ENCODE results near the gene ZBTB7B.

Gene ZBTB7B

DNA sequence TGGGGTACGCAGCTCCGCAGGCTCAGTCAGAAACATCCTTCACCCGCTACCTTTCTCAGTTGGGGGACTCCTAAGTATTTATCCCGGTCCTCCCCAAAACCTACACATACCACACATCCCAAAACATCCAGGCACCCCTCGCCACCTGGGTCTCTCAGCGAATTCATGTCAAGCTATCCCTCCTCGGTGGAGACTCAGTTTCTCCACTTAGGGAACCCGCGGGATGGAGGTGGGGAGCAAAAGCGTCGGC is 1.3 kb upstream of the ZBTB7B start:
- TF ChIP-seq EGR1 (IDR thresholded peaks at IDR 0.05) (no peak), TCF12 (IDR thresholded peaks at IDR 0.05; ENCODE audit: low read depth) (no peak), EP300 (IDR thresholded peaks at IDR 0.05; ENCODE audit: borderline replicate concordance) (no peak)
- TF ChIP-seq, protein P1, sequence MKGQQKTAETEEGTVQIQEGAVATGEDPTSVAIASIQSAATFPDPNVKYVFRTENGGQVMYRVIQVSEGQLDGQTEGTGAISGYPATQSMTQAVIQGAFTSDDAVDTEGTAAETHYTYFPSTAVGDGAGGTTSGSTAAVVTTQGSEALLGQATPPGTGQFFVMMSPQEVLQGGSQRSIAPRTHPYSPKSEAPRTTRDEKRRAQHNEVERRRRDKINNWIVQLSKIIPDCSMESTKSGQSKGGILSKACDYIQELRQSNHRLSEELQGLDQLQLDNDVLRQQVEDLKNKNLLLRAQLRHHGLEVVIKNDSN (IDR thresholded peaks at IDR 0.05) = no peak

DNA sequence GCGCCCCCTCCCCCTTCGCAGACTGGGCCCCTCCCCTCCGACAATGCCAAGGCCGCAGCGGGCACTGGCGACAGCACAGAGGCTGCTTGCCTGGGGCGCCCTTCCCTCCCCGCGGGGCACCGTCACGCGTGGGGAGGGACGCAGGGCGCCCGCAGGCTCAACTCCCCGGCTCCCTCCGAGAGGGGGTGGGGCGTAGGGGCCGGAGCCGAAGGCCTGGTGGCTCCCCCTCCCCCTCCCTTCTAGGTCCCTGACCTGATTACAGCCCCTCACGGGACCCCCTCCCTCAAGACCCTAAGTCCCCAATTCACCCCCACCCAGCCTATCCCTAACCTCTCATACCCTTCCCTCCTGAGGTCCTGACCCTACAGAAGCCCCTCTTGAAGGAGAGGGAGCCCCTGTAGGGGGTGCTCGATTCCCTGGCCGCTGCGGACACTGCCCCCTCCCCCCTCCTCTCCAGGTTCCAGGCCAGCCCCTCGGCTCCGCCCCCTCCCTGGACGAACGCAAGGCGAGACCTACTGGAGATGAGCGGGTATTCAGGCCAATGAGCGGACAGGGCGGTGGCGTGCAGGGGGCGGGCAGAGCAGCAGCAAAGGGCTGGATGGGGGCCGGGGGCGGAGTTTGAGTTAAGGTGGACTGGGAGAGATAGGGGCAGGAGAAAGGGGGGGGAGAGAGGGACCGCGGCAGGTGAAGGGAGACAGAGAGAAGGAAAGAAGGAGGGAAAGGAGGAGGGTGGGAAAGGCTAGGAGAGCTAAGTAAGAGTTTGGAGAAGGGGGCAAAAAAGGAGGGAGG is 733 bp upstream of the ZBTB7B start:
- TF ChIP-seq TEAD4 (IDR thresholded peaks at IDR 0.05) = peak; percentile 3; the same call in 1 of the 2 replicates
- TF ChIP-seq, protein P1 (IDR thresholded peaks at IDR 0.05) = no peak
- TF ChIP-seq, protein P2, sequence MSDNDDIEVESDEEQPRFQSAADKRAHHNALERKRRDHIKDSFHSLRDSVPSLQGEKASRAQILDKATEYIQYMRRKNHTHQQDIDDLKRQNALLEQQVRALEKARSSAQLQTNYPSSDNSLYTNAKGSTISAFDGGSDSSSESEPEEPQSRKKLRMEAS (IDR thresholded peaks at IDR 0.05) = no peak; the same call in 1 of the 2 replicates
- TF ChIP-seq TAF1 (IDR thresholded peaks at IDR 0.05; ENCODE audit: low read depth) = peak; percentile 75; the same call in 1 of the 2 replicates
- TF ChIP-seq ZBTB7A (IDR thresholded peaks at IDR 0.05; ENCODE audit: low read depth) = peak; percentile 97
- no peak for TF ChIP-seq EP300 (IDR thresholded peaks at IDR 0.05; ENCODE audit: borderline replicate concordance)
- no peak for TF ChIP-seq YY1 (IDR thresholded peaks at IDR 0.05; ENCODE audit: low read depth)
- TF ChIP-seq, protein P3, sequence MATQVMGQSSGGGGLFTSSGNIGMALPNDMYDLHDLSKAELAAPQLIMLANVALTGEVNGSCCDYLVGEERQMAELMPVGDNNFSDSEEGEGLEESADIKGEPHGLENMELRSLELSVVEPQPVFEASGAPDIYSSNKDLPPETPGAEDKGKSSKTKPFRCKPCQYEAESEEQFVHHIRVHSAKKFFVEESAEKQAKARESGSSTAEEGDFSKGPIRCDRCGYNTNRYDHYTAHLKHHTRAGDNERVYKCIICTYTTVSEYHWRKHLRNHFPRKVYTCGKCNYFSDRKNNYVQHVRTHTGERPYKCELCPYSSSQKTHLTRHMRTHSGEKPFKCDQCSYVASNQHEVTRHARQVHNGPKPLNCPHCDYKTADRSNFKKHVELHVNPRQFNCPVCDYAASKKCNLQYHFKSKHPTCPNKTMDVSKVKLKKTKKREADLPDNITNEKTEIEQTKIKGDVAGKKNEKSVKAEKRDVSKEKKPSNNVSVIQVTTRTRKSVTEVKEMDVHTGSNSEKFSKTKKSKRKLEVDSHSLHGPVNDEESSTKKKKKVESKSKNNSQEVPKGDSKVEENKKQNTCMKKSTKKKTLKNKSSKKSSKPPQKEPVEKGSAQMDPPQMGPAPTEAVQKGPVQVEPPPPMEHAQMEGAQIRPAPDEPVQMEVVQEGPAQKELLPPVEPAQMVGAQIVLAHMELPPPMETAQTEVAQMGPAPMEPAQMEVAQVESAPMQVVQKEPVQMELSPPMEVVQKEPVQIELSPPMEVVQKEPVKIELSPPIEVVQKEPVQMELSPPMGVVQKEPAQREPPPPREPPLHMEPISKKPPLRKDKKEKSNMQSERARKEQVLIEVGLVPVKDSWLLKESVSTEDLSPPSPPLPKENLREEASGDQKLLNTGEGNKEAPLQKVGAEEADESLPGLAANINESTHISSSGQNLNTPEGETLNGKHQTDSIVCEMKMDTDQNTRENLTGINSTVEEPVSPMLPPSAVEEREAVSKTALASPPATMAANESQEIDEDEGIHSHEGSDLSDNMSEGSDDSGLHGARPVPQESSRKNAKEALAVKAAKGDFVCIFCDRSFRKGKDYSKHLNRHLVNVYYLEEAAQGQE (IDR thresholded peaks at IDR 0.05; ENCODE audit: low read depth) = no peak
- peak; percentile 47; the same call in 1 of the 2 replicates for TF ChIP-seq CREB1 (IDR thresholded peaks at IDR 0.05; ENCODE audit: low read depth)
- TF ChIP-seq EGR1 (IDR thresholded peaks at IDR 0.05) = 0 out of 2 replicates have a peak, but pooled peaks have one; percentile 22
- TF ChIP-seq FOXM1 (IDR thresholded peaks at IDR 0.05; ENCODE audit: borderline replicate concordance, low read depth) = no peak
- no peak for TF ChIP-seq NFIC (IDR thresholded peaks at IDR 0.05)
- peak; percentile 29; the same call in 1 of the 2 replicates for TF ChIP-seq RAD21 (IDR thresholded peaks at IDR 0.05; ENCODE audit: low read depth)
- TF ChIP-seq TCF12 (IDR thresholded peaks at IDR 0.05; ENCODE audit: low read depth) = peak; percentile 34; the same call in 1 of the 2 replicates
- no peak for TF ChIP-seq CEBPB (IDR thresholded peaks at IDR 0.05)

DNA sequence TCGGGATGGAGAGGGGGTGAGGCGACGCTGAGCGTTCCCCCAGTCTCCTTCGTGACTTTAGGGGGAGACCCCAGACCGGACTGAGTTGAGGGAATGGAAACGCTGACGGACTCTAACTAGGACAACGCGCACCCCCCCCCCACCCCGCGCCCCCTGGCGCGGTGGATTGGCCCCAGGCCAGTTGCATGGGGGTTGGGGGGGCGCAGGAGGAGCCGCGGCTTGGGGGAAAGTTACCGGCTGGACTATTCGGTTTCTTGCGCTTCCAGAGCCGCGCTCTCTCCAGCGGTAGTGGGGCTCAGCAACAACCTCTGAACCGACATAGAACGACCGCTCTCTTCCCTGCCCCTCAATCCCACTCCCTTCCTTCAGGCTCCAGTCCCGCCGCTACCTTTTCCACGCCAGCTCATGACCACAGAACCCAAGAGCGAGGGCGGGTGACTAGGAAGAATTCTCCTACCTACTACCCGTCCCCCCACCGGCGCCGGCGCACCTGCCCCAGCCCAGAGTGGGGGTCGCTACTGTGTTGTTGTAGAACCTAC is 694 bp downstream of the ZBTB7B start:
- 0 out of 2 replicates have a peak, but pooled peaks have one; percentile 1 for TF ChIP-seq ZBTB7A (IDR thresholded peaks at IDR 0.05; ENCODE audit: low read depth)
- TF ChIP-seq NFIC (IDR thresholded peaks at IDR 0.05) = peak; percentile 77
- no peak for TF ChIP-seq EP300 (IDR thresholded peaks at IDR 0.05; ENCODE audit: borderline replicate concordance)

DNA sequence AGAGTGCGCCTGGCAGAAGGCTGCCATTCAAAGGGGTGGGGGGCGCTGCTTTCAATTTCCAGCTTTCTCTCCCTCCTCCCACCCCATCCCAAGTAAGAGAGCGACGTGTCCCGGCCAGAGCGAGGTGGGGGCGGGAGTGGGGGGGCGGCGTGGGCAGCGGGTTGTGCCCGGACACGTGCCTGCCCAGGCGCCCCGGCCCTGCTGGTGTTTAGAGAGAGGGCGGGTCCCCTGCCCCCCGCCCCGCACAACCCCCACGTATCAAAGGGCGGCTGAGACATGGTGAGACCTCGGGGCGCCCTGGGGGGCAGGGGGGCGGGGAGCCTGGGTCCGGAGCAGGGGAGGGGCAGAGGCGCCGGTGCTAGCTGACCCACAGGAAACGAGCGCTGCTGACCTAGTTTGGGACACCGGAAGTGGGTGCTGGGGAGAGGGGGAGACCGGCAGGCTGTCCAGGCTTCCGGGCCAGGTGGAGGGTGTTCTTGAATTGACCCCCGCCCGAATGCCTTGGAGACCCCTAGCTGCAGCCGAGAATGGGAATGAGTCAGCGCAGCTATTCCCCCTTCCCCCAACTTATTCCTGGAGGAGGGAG is 1.3 kb downstream of the ZBTB7B start:
- TF ChIP-seq, protein P1 (IDR thresholded peaks at IDR 0.05) = peak; percentile 45
- TF ChIP-seq CEBPB (IDR thresholded peaks at IDR 0.05) = no peak
- TF ChIP-seq, protein P3 (IDR thresholded peaks at IDR 0.05; ENCODE audit: low read depth) = no peak
- TF ChIP-seq YY1 (IDR thresholded peaks at IDR 0.05; ENCODE audit: low read depth) = no peak
- no peak for TF ChIP-seq TEAD4 (IDR thresholded peaks at IDR 0.05)
- TF ChIP-seq ZBTB7A (IDR thresholded peaks at IDR 0.05; ENCODE audit: low read depth) = peak; percentile 69
- TF ChIP-seq, protein P2 (IDR thresholded peaks at IDR 0.05) = peak; percentile 57; the same call in 1 of the 2 replicates
- TF ChIP-seq TCF12 (IDR thresholded peaks at IDR 0.05; ENCODE audit: low read depth) = peak; percentile 15; the same call in 1 of the 2 replicates
- peak; percentile 70 for TF ChIP-seq EGR1 (IDR thresholded peaks at IDR 0.05)

DNA sequence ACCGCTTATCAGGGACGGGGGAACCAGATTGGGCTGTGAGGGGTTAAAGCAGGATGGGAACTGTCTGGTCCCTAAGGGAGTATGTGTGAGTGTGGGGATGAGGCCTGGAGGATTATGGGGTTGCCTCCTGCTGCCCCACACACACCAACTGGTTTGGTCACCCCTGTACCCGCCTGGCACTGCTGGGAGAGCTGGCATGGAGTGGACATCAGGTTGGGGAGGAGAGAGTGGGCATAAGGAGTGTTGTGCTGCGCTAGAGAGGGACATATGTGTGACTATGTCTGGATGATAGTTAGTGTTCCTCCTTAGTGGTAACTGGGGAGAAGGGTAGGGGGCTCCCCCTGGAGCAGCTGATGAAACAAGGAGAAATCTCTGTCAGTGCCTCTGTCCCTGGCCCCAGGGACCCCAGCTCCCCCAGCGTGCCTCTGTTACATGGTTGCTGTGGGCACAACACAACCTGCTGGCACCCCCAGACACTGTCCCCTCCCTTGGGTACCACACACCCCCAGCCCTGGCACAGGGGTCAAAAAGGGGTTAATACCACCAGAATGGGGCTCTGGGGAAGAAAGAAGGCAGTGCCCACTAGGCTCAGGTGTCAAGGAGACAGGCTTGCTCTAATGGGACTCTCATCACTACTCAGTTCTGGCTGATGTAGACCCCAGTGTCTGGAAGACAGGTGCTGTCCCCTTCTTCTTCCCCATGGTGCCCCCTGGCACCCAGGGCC is 1.9 kb downstream of the ZBTB7B start:
- TF ChIP-seq, protein P1 (IDR thresholded peaks at IDR 0.05) = no peak
- no peak for TF ChIP-seq CEBPB (IDR thresholded peaks at IDR 0.05)

Measured in Ishikawa (cell line).